CD14-positive monocyte (primary cell): Measurements from ENCODE around the gene FSCN2. TPM values are rescaled to one million over a fixed set of nuclear protein-coding genes. Genes with fewer than 3 reads are reported as not detected.
A peak's percentile ranks its signal among the peaks of the same experiment; 100 is the strongest.

Experiments
- DNase-seq, 3 donors: peaks; one replicate each; pipeline ENCODE4 v3.0.0-alpha.2; 2011 to 2022
- H2AFZ ChIP-seq: 2 replicates; pipeline ENCODE4 v1.6.0; 2012; ENCODE audit warnings: mild to moderate bottlenecking, low read depth, low read length, inconsistent platforms; ENCODE audit not compliant: insufficient read depth, poor library complexity, severe bottlenecking
- H3K27ac ChIP-seq, 2 donors: 1 replicate in 1 of 2; 2 replicates in 1 of 2; pipeline ENCODE4 v1.5.1; 2012 to 2013; ENCODE audit warnings: low read length in 2 of 2, control low read depth in 1 of 2, inconsistent platforms in 1 of 2, low read depth in 1 of 2, mild to moderate bottlenecking in 1 of 2
- H3K27me3 ChIP-seq, 2 donors: one replicate each; pipeline versions ENCODE4 v1.6.0 to v1.6.1; 2011 to 2013; ENCODE audit warnings: low read length in 2 of 2; ENCODE audit not compliant: control insufficient read depth in 2 of 2, insufficient read depth in 2 of 2
- H3K36me3 ChIP-seq, 2 donors: replicated peaks in 1 of 2; 1 replicate in 1 of 2; 2 replicates in 1 of 2; pipeline versions ENCODE4 v1.5.1 to v1.6.1; 2012 to 2013; ENCODE audit warnings: low read length in 2 of 2, control low read depth in 1 of 2, inconsistent platforms in 1 of 2, mild to moderate bottlenecking in 1 of 2; ENCODE audit not compliant: insufficient read depth in 2 of 2, control insufficient read depth in 1 of 2
- H3K4me1 ChIP-seq, 2 donors: 1 replicate in 1 of 2; 2 replicates in 1 of 2; pipeline versions ENCODE4 v1.5.1 to v1.6.1; 2012 to 2013; ENCODE audit warnings: low read length in 2 of 2, control low read depth in 1 of 2, inconsistent platforms in 1 of 2, mild to moderate bottlenecking in 1 of 2, moderate library complexity in 1 of 2; ENCODE audit not compliant: insufficient read depth in 2 of 2, control insufficient read depth in 1 of 2
- H3K4me2 ChIP-seq: replicated peaks from 2 replicates; pipeline ENCODE3; 2012; ENCODE audit warnings: low read length, moderate library complexity, mild to moderate bottlenecking; ENCODE audit not compliant: poor library complexity, severe bottlenecking; ENCODE audit errors: extremely low read depth
- H3K4me3 ChIP-seq, 3 experiments: fragments of 200-600 bp in 1 of 3; sonication (generic) in 1 of 3; replicated peaks in 1 of 3; 1 replicate in 2 of 3; 2 replicates in 1 of 3; pipeline ENCODE4 v1.5.1; 2011 to 2013; ENCODE audit warnings: low read length in 3 of 3, mild to moderate bottlenecking in 3 of 3, control low read depth in 2 of 3, low read depth in 2 of 3, inconsistent platforms in 1 of 3, moderate library complexity in 1 of 3
- H3K79me2 ChIP-seq: 2 replicates; pipeline ENCODE4 v1.6.0; 2012; ENCODE audit warnings: mild to moderate bottlenecking, control low read depth, inconsistent platforms, low read length, moderate library complexity; ENCODE audit not compliant: insufficient read depth
- H3K9ac ChIP-seq: 2 replicates; pipeline ENCODE4 v1.6.0; 2017; ENCODE audit warnings: low read length, mild to moderate bottlenecking; ENCODE audit not compliant: insufficient read depth, poor library complexity, severe bottlenecking
- H3K9me3 ChIP-seq, 2 donors: replicated peaks in 1 of 2; 1 replicate in 1 of 2; 2 replicates in 1 of 2; pipeline versions ENCODE4 v1.5.1 to v1.6.1; 2012 to 2013; ENCODE audit warnings: low read length in 2 of 2, control low read depth in 1 of 2; ENCODE audit not compliant: control insufficient read depth in 1 of 2, insufficient read depth in 1 of 2
- H4K20me1 ChIP-seq: 2 replicates; pipeline ENCODE4 v1.6.0; 2012; ENCODE audit warnings: mild to moderate bottlenecking, low read length, control low read depth, moderate library complexity; ENCODE audit not compliant: insufficient read depth
- H3K27ac Mint-ChIP-seq, 7 donors: one replicate each; pipeline ENCODE4 v1.8.0; 2020; ENCODE audit warnings: mild to moderate bottlenecking in 7 of 7, mixed read lengths in 7 of 7, moderate library complexity in 6 of 7, inconsistent platforms in 2 of 7
- H3K27me3 Mint-ChIP-seq, 3 donors: one replicate each; pipeline ENCODE4 v1.8.0; 2021 to 2022; ENCODE audit warnings: low read depth in 3 of 3, mild to moderate bottlenecking in 3 of 3, mixed read lengths in 3 of 3, moderate library complexity in 3 of 3, inconsistent platforms in 1 of 3
- H3K36me3 Mint-ChIP-seq, 2 donors: one replicate each; pipeline ENCODE4 v1.8.0; 2020; ENCODE audit warnings: mixed read lengths in 2 of 2, inconsistent platforms in 1 of 2, mild to moderate bottlenecking in 1 of 2
- H3K4me1 Mint-ChIP-seq: one replicate; pipeline ENCODE4 v1.8.0; 2020; ENCODE audit warnings: mild to moderate bottlenecking, mixed read lengths
- H3K4me3 Mint-ChIP-seq, 2 donors: one replicate each; pipeline ENCODE4 v1.8.0; 2020; ENCODE audit warnings: mild to moderate bottlenecking in 2 of 2, mixed read lengths in 2 of 2, moderate library complexity in 1 of 2
- H3K9me3 Mint-ChIP-seq, 7 donors: one replicate each; pipeline ENCODE4 v1.8.0; 2020 to 2022; ENCODE audit warnings: mixed read lengths in 7 of 7, mild to moderate bottlenecking in 6 of 7, moderate library complexity in 6 of 7, inconsistent platforms in 2 of 7
- WGBS: methylation state at CpG from one replicate; pipeline ENCODE4 v1.1.5; 2013; ENCODE audit warnings: missing lambda C conversion rate; ENCODE audit not compliant: insufficient coverage; 5-methylcytosine and 5-hydroxymethylcytosine counted together
- intact Hi-C, 2 donors: fragments of 100-400 bp; cut with micrococcal nuclease; formaldehyde crosslinking; loops; one replicate each; pipeline versions ENCODE4 v1.15.0 to v1.15.1; 2023
- polyA plus RNA-seq, 3 donors: library from polyadenylated mRNA; depleted of rRNA in 1 of 3; unstranded in 2 of 3; stranded (reverse) in 1 of 3; fragments of 300-500 nt in 2 of 3; fragments of >200 nt in 1 of 3; fragmentation: Illumina TruSeq in 2 of 3; gene quantifications; 1 replicate in 2 of 3; 2 replicates in 1 of 3; pipeline ENCODE4 v1.2.3, GENCODE V29; 2012 to 2021
- TF ChIP-seq, protein P1 (sequence below): fragments of 200-600 bp; IDR thresholded peaks from one replicate; pipeline ENCODE4 v1.8.0; 2022; ENCODE audit warnings: antibody characterized with exemption, mild to moderate bottlenecking

Gene FSCN2
- polyA plus RNA-seq, 3 donors: 0.07 TPM; not detected in 2

DNA sequence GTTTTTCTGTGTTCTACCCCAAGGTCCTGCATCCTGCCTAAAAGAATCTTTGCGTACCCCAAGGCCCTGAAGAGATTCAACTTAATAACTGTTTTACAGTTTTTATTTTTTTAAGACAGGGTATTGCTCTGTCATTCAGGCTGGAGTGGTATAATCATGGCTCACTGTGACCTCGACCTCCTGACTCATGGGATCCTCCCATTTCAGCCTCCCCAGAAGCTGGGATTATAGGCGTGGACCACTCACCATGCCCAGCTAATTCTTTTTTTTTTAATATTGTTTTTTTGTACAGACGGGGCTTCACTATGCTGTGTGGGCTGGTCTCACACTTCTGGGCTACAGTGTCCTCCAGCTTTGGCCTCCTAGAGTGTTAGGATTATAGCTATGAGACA, 33.3 kb downstream of the FSCN2 start:
- TF ChIP-seq, protein P1, sequence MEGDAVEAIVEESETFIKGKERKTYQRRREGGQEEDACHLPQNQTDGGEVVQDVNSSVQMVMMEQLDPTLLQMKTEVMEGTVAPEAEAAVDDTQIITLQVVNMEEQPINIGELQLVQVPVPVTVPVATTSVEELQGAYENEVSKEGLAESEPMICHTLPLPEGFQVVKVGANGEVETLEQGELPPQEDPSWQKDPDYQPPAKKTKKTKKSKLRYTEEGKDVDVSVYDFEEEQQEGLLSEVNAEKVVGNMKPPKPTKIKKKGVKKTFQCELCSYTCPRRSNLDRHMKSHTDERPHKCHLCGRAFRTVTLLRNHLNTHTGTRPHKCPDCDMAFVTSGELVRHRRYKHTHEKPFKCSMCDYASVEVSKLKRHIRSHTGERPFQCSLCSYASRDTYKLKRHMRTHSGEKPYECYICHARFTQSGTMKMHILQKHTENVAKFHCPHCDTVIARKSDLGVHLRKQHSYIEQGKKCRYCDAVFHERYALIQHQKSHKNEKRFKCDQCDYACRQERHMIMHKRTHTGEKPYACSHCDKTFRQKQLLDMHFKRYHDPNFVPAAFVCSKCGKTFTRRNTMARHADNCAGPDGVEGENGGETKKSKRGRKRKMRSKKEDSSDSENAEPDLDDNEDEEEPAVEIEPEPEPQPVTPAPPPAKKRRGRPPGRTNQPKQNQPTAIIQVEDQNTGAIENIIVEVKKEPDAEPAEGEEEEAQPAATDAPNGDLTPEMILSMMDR: no peak
- Mint-ChIP-seq H3K36me3 (peaks cover 41 to 66% of the 10 kb centered on the region in 2 donors), H3K27me3 (peaks cover 0 to 2% (median 0%) of the 10 kb centered on the region in 3 donors), H3K4me3 (peak overlapping the region; percentile 70 to 91), H3K4me1 (peaks cover 91% of the 10 kb centered on the region), H3K27ac (peak overlapping the region; percentile 94 to 99 (median 98)), H3K9me3 (peaks cover 0 to 3% (median 0%) of the 10 kb centered on the region in 7 donors)
- peaks cover 86 to 99% of the 10 kb centered on the region in 2 donors for H3K4me1 ChIP-seq
- H3K9me3 ChIP-seq: no peaks in the 10 kb centered on the region
- H3K27me3 ChIP-seq: no peaks in the 10 kb centered on the region
- H3K4me2 ChIP-seq: peak overlapping the region; percentile 75
- peak overlapping the region in 1 of 3 experiments; percentile 65 for H3K4me3 ChIP-seq
- peak overlapping the region; percentile 80 to 94 for H3K27ac ChIP-seq
- no peak overlapping the region for H2AFZ ChIP-seq
- peaks cover 76% of the 10 kb centered on the region for H3K79me2 ChIP-seq
- WGBS: 17% methylated on average over 1 of the region's 4 CpGs
- peak; percentile 43 to 71 (median 52) for DNase-seq
- intact Hi-C loops: loop anchor here in 1 of 2 donors (2.0 kb wide), 1 partner anchor 47 kb away; no protein-coding TSS in a partner anchor
- peaks cover 25% of the 10 kb centered on the region for H4K20me1 ChIP-seq
- H3K9ac ChIP-seq: peak overlapping the region; percentile 56
- peaks cover 34 to 44% of the 10 kb centered on the region in 2 donors for H3K36me3 ChIP-seq

DNA sequence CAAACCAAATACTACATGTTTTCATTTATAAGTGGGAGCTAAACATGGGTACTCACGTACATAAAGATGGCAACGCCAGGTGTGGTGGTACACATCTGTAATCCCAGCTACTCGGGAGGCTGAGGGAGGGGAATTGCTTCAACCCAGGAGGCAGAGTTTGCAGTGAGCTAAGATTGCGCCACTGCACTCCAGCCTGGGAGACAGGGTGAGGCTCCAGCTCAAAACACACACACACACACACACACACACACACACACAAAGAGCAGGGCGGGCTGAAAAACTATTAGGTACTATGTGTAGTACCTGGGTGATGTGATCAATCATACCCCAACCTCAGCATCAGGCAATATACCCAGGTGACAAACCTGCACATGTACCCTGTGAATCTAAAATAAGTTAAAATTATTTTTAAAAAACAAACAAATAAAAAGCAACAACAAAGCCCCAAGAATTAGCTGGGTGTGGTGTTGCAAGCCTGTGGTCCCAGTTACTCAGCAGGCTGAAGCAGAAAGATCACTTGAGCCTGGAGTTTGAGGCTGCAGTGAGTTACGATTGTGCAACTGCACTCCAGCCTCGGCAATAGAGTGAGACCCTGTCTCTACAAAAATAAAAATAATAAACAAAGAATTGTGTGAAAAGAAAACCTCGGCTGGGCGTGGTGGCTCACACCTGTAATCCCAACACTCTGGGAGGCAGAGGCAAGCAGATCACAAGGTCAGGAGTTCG, 35.8 kb downstream of the FSCN2 start:
- Mint-ChIP-seq H3K4me3 (peak overlapping the region in 1 of 2 donors; percentile 53), H3K27ac (peak overlapping the region; percentile 86 to 99 (median 92)), H3K27me3 (peaks cover 0 to 2% (median 0%) of the 10 kb centered on the region in 3 donors), H3K36me3 (peaks cover 42 to 65% of the 10 kb centered on the region in 2 donors), H3K9me3 (peaks cover 0 to 3% (median 0%) of the 10 kb centered on the region in 7 donors), H3K4me1 (peaks cover 84% of the 10 kb centered on the region)
- TF ChIP-seq, protein P1: no peak
- H3K9me3 ChIP-seq: no peaks in the 10 kb centered on the region
- peaks cover 51% of the 10 kb centered on the region for H3K79me2 ChIP-seq
- H2AFZ ChIP-seq: no peak overlapping the region
- 24% methylated on average over 3 of the region's 10 CpGs for WGBS
- H4K20me1 ChIP-seq: no peaks in the 10 kb centered on the region
- H3K4me3 ChIP-seq: peak overlapping the region in 2 of 3 experiments; percentile 1 to 49
- no peaks in the 10 kb centered on the region for H3K27me3 ChIP-seq
- peak; percentile 73 to 81 (median 78) for DNase-seq
- peaks cover 23 to 44% of the 10 kb centered on the region in 2 donors for H3K36me3 ChIP-seq
- peak overlapping the region; percentile 51 for H3K4me2 ChIP-seq
- peak overlapping the region; percentile 0 for H3K9ac ChIP-seq
- peaks cover 85 to 87% of the 10 kb centered on the region in 2 donors for H3K4me1 ChIP-seq
- intact Hi-C loops: no loop called here
- H3K27ac ChIP-seq: peak overlapping the region; percentile 77 to 94
